ENCODE measurements around the gene PCSK6. TPM values are rescaled to one million over a fixed set of nuclear protein-coding genes. Genes with fewer than 3 reads are reported as not detected.
"Not testable (repeated sequence)": the region's sequence is repeated elsewhere in the genome, so short reads cannot be mapped to it uniquely, and the experiment has no call there.

PCSK6 gene
- total RNA-seq, 1 experiment from 2014 or later: 11.5 TPM

DNA sequence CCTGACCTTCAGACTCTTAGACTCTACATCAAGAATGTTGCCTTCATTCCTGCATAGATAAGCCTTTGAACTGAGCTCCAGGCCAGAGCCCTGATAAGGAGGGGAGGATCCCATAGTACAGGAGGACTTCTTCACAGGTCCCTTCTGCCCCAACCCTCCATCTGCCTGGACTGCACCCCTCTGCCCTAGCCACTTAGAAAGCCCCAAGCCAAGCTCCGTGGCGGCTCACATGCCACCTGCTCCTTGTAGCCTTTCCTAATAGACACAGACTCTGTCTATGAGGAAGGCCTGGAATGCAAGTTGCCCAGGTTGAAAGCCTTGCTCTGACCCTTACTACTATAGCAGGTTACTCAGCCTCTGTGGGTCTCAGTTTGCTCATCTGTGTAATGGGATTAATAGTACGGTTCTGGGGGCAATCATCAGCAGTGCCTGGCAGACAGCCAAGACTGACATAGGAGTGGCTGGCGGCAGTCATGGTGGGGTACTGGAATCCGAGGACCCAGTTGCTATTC, 11.6 kb downstream of the PCSK6 start:
- in situ Hi-C loops (cut with HindIII; ENCODE audit: low pct_unique_long_range_greater_than_20kb, low sequenced_read_pairs): no loop called here
- no peak for DNase-seq (ENCODE audit: low read depth, low spot score)

DNA sequence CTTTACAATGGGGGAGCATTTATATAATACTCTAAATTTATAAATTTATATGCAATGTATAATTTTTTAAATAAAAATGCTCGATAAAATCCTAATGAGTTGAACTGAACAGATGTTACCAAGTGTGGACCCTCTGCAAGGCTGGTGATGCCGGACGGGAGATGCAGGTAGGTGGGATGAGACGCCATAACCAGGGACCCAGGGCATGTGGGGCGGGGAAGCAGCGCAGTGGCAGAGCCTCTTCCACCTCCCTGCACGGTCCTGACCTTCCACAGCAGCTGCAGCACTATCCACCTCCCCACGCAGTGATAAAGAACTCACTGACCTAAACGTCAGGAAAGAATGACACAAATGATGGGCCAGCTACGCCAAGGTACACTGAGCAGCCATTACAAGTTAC, 12.8 kb downstream of the PCSK6 start:
- in situ Hi-C loops (cut with HindIII; ENCODE audit: low pct_unique_long_range_greater_than_20kb, low sequenced_read_pairs): no loop called here
- DNase-seq (ENCODE audit: low read depth, low spot score): no peak

DNA sequence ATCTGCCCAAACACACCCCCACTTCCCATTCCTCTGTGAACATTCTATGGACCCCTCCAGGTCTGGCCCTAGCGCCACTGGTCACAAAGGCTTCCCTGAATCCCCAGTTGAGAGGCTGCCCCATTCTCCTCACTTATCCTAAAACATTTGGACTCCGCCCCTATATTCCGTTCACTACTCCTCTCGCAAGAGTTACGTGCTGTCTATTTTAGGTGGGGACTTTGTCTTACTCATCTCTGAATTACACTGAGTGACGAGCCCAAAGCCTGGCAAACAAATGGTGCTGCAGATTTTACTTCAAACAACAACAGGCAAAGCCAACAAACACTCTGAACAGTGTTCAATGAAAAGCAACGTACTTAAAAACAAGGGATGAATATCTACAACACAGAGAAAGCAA, 14.5 kb downstream of the PCSK6 start:
- in situ Hi-C loops (cut with HindIII; ENCODE audit: low pct_unique_long_range_greater_than_20kb, low sequenced_read_pairs): no loop called here

DNA sequence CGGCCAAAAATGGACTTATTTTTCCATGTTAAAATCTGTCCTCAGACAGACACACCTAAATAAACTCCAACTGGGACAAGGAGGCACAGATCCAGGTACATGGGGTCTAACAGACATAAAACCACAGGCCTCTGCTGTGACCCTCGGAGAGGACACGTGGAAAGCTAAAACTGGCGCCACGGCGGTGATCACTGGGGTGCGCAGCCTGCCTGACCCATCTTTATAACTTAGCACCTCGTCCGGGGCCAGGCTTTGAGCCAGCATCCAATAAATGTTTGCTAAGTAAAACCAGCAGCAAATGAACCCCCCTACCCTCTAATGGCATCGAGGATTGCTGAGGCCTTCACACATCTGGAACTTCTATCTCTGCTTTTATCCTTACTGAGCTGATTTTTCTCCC, 15.3 kb downstream of the PCSK6 start:
- in situ Hi-C loops (cut with HindIII; ENCODE audit: low pct_unique_long_range_greater_than_20kb, low sequenced_read_pairs): no loop called here

More for the DNA sequence above, 14.5 kb downstream of the PCSK6 start:
- no peak for DNase-seq (ENCODE audit: low read depth, low spot score)

DNA sequence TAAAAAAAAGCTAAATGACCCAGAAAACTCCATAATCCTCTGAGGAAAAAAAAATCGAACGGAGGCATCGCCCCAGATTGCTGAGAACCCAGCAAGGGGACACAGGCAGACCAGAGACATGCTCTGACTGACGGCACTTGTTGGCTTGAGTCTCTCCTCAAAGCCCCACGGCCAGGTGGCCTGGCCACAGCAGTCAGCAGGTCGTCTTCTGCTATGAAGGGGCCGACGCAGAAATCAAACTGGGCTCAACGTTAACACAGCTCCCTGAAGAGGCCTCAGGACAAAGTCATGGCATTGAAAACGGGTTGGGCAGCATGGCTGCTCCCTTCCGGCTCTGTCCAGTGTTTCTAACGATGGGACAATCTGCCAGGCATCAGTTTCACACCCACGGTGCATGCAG, 17.5 kb downstream of the PCSK6 start:
- DNase-seq (ENCODE audit: low read depth, low spot score): no peak
- in situ Hi-C loops (cut with HindIII; ENCODE audit: low pct_unique_long_range_greater_than_20kb, low sequenced_read_pairs): no loop called here

More for the DNA sequence above, 15.3 kb downstream of the PCSK6 start:
- no peak for DNase-seq (ENCODE audit: low read depth, low spot score)

DNA sequence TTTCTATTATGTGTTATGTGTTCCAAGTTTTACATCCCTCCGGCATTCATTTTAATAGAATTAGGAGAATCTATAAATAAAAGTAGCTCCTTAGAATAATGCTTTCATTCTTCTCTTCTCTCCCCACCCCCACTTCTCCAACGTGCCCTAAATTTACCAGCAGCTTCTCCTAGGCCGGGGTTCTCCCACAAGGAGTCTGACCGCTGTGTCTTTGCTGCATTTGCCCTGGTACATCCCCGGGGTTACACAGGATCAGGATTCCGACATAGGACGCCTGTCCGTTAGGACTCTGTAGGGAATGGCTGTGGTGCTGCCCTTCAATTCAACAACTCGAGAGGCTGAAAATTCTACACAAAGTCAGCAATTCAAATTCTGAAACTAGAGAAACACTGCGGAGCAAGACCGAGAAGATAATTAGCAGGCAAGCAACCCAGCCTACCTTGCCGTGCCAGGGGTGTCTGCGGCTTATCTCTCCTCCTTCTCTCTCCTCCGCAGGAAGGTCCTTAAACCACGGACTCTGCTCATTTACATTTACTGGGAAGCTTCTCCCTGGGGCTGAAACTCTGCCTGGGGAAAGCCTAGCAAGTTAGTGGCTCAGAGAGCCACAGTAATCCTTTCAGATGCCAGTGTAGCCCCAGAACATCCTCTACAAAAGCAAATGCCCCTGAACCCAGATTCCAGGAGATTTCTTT, 18.8 kb downstream of the PCSK6 start:
- no peak for DNase-seq (ENCODE audit: low read depth, low spot score)
- in situ Hi-C loops (cut with HindIII; ENCODE audit: low pct_unique_long_range_greater_than_20kb, low sequenced_read_pairs): no loop called here

DNA sequence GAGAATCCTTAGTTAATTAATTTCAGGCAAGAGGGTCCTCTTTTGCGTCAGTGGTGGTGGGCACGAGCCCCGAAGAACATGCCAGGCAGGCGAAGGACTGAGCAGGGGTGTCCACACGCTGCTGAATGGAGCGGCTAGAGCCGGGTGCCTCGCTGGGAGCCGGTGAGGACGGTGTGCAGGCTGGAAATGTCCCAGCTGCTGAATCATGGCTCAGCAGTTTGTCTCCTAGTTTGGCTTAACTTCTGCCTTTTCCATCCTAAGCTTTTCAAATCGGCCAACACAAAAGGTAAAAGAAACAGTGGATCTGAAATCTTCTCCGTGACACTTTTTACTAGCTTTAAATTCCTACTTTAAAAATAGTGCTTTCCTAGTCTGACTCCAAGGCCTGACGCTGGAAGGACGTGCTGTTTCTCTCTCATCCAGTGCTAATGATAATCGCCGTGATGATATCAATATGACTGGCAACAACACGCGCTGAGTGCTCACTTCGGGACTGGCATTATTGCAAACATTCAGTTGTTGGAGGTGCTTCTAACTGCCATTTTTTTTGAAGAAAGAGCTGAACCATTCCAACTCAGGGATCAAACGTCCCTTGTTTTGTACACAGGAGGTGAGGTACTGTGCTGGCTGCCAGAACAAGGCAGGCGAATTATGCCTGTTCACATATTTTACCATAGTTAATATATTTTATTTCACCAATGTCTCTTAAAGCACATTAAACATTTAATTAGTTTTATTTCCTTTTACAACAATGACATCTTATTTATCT, 19.8 kb downstream of the PCSK6 start:
- DNase-seq (ENCODE audit: low read depth, low spot score): no peak
- in situ Hi-C loops (cut with HindIII; ENCODE audit: low pct_unique_long_range_greater_than_20kb, low sequenced_read_pairs): no loop called here

DNA sequence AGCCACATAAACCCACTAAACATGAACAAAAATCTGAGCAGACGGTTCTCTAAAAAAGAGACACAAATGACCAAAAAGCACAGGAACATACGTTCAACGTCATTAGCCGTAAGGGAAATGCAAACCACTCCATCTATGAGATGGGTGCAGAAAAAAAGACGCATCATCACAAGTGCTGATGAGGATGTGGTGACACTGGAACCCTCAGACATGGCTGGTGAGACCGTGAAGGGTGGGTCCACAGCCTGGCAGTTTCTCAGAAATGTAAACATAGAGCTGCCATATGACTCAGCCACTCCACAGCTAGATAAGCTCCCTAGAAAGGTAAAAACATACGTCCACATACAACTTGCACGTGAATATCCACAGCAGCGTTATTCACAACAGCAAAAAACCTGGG, 23.3 kb downstream of the PCSK6 start:
- in situ Hi-C loops (cut with HindIII; ENCODE audit: low pct_unique_long_range_greater_than_20kb, low sequenced_read_pairs): no loop called here
- DNase-seq (ENCODE audit: low read depth, low spot score): no peak

DNA sequence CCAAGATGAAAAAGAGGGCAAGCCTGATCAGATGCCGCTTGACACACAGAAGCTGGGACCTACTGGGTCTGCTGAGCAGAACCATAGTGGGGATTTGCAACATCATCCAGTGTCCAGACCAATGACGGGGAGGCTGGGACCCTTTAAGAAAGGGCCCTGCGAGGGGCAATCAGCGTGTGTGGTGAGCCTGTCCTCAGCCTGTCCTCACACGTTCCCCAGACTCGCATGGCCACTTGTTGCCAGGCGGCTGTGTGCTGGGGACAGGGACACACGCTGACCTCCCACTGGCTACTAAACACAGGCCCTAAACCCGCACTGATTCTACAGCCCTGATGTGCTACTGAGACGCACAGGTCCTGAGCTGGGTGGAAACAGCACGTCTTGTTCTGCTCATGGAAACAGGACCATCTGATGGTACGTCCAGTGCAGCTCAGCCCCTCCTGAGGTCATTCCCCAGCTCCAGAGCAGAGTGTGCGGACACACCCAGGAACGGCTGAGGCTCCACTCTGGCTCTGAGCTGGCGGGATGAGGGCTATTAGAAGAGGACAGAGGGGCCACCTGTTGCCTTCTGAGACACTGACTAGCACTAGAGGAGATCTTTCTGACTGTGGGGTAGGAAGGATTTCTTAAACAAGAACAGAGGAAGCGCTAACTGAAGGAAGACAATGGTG, 24.4 kb downstream of the PCSK6 start:
- no peak for DNase-seq (ENCODE audit: low read depth, low spot score)
- in situ Hi-C loops (cut with HindIII; ENCODE audit: low pct_unique_long_range_greater_than_20kb, low sequenced_read_pairs): no loop called here

DNA sequence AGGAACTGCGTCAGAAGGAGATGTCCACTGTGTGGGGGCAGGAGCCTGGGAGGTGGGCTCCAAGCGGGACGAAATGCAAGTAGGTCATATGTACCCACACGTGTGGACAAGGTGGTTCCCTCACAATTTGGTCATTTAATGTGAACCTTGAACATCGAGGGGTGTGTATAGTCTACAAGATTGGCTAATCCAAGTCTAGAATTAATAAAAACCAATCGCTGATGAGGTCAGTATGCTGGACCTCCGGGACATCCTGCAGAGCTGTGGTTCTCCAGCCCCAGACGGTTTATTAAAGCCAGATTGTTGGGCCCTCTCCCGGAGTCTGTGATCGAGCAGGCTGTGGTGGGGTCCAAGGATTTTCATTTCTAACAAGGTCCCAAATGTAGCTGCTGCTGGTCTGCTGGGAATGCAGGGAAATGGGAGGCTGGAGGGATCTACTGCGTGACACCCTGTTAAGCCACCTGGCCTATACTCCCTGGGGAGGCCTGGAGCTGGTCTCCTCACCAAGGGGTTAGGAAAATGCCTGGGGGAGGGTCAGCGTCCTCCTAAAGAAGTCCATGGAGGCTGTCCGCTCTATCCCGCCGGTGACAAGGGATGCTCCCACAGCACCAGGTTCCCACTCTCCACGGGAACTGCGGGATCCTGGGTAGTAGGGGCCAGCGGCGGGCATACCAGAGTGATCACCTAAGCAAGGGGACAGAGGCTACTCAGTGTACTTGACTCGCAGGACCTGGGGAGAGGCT, 25.1 kb downstream of the PCSK6 start:
- in situ Hi-C loops (cut with HindIII; ENCODE audit: low pct_unique_long_range_greater_than_20kb, low sequenced_read_pairs): no loop called here
- no peak for DNase-seq (ENCODE audit: low read depth, low spot score)

DNA sequence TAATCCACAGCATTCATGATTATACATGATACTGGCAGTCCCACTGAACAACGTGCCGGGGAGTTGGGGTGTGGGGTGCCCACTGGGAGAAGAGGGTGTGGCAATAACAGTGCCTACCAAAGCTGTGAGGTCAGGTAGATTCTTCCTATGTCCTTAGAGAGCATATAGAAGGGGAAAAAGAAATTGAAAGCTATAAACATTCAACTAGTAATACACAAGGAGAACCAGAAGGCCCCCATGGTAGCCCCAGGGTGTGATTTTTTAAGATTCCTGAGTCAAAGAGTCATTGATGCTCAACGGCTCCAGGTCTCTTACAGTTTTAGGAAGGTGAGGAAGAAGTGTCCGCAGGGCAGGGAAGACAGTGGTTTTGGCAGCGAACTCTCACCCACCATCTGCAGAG, 25.8 kb downstream of the PCSK6 start:
- not testable (repeated sequence) for DNase-seq (ENCODE audit: low read depth, low spot score)

DNA sequence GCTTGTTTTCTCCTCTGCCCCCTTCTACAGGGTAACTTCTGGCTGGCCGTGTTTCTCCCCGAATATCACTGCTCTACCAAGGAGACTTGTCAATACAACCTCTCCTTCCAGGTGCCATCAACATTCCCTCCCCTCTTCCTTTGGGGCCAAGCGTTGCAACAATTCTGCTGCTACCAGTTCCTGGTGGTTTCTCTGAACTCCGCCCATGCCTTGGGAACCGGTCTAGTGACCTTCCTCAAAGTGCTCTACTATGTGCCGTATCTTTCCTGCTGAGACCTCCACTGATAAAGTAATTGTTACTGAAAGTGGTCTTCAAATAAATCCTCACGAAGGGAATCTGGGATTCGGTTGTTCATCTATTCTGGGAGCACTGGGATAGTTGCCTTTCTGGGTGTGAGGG, 26.2 kb downstream of the PCSK6 start:
- DNase-seq (ENCODE audit: low read depth, low spot score): no peak
- in situ Hi-C loops (cut with HindIII; ENCODE audit: low pct_unique_long_range_greater_than_20kb, low sequenced_read_pairs): no loop called here

More for the DNA sequence above, 25.8 kb downstream of the PCSK6 start:
- in situ Hi-C loops (cut with HindIII; ENCODE audit: low pct_unique_long_range_greater_than_20kb, low sequenced_read_pairs): not testable (repeated sequence)

DNA sequence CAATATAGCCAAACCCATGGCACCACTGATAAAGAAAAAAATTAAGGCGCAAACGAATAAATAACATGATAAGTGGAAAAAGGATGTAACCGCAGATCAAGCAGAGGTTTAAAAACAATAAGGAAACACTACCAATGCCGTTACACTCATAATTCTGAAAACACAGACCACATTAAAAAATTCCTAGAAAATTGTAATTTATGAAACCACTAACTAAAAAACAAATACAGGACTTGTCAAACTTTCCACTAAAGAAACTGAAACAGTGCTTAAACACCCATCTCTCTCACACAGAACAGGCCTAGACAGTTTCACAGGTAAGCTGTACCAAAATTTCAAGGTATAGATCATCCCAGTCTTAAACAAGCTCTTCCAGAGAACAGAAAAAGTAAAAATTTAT, 28.4 kb downstream of the PCSK6 start:
- in situ Hi-C loops (cut with HindIII; ENCODE audit: low pct_unique_long_range_greater_than_20kb, low sequenced_read_pairs): no loop called here
- no peak for DNase-seq (ENCODE audit: low read depth, low spot score)

DNA sequence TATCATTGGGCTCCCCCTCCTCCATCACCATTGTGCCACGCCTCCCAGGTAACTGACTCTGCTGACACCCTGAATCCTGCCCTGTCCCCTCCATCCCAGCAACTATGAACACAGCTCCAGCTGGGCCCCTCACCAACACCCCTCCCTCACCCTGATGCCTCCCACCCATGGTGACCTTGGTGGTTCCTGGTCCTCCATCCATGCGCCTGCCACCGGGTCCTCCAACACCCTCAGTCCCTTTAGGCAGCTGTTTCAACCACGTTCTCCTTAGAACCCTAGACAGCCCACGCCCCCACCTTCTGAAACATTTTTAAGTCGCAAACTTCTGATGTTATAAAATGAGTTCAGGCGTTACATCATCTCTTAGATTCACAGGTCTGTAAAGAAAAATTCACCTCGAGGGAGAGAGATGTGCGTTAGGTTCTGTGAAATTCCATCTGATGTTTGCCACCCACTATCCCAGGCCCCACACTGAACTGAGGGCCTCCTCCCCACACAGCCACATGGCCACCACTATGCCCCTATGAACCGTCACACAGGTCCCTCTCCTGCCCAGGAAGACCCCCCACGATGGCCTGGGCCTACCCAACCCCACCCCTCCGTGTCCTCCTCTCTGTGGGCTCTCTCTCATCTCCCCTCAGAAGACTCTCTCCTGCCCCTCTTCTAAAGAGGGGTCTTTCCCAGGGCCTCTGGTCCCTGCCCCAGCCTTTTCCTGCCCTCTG, 29.8 kb downstream of the PCSK6 start:
- no peak for DNase-seq (ENCODE audit: low read depth, low spot score)
- in situ Hi-C loops (cut with HindIII; ENCODE audit: low pct_unique_long_range_greater_than_20kb, low sequenced_read_pairs): no loop called here

DNA sequence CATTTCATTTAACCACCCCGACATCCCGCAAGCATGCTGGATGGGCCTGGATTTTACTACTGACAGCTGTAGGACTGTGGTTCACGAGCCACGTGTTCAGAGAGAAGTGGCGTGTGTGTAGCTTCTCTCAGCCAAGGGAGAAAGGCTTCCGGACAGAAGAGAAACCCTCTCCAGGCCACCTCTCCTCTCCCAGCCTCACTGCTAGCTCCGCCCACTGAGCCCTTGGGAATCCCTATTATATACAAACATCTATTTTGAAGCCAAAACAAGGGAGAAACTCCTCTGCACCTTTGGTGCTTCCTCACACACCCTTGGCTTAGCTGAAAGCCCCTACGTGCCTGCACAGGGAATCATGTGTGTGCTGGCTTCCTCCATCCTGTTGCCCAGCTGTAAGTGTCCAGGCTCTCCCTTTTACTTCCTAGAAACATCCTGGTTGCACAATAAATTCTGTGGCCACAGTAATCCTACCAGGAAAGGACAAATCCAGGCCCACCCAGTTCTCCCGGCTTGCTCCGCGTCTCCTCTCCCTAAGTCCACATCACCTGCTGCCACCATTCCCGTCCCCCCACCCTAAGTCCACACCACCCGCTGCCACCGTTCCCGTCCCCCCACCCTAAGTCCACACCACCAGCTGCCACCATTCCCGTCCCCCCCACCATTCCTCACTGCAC, 30.5 kb downstream of the PCSK6 start:
- in situ Hi-C loops (cut with HindIII; ENCODE audit: low pct_unique_long_range_greater_than_20kb, low sequenced_read_pairs): no loop called here

DNA sequence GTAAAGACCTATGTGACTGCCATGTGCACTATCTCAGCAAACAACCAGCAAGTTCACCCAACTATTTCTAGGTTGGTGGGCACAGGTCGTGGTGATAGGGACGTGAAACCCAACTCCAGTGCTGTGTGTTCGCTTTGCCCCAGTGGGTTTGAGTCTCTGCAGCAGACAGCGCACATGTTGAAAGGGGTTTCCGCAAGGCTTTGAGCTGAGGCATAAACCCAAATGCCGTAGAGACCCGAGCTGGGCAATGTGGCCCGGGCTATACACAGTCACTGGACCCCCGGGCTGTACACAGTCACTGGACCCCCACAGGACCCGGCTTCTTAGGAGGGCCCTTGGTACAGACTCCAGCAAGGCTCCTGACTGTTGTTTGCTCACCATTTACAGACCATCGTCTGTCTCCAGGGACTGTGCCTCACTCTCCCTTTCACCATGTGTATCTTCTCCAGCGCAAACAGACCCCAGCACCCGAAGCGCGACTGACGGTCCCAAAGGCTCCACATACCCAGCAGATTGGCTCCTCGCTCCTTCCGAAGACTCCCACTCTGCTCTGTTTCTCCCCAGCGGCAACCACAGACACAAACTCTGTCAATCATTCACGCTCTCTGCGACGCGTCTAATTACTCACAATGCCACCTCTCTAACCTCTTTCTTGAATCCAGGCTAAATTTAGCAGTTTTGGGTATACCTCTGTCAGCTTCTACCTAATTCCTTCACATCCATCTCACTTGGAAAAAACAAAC, 31.2 kb downstream of the PCSK6 start:
- in situ Hi-C loops (cut with HindIII; ENCODE audit: low pct_unique_long_range_greater_than_20kb, low sequenced_read_pairs): no loop called here
- DNase-seq (ENCODE audit: low read depth, low spot score): no peak

More for the DNA sequence above, 30.5 kb downstream of the PCSK6 start:
- DNase-seq (ENCODE audit: low read depth, low spot score): no peak
